ENCODE data around the gene ADGRB3.
A peak's percentile ranks its signal among the peaks of the same experiment; 100 is the strongest.
"Not testable (repeated sequence)": the region's sequence is repeated elsewhere in the genome, so short reads cannot be mapped to it uniquely, and the experiment has no call there.

ADGRB3 gene

DNA sequence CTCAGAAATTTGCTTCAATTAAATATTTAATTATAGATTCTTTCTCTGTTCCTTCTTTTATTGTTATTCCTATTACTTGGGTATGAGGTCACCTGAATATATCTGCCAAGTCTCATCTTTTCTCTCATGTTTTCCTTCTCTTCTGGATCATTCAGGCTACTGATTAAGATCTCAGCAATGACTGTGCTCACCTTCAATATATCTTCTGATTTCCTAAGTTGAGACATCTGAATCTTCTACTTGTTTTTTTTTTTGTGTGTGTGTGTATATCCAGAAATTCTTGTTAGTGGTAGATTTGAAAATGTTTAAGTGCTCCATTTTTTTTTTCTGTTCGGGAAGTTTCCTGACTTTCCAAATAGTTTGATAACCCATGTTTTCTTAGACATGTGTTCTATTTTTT, 108.0 kb downstream of the ADGRB3 start:
- DNase-seq: no peak

DNA sequence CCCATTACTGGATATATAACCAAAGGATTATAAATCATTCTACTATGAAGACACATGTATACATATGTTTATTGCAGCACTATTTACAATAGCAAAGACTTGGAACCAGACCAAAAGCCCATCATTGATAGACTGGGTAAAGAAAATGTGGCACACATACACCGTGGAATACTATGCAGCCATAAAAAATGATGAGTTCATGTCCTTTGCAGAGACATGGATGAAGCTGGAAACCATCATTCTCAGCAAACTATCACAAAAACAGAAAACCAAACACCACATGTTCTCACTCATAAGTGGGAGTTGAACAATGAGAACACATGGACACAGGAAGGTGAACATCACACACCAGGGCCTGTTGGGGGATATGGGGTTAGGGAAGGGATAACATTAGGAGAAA, 109.3 kb downstream of the ADGRB3 start:
- DNase-seq: not testable (repeated sequence)

- no peak for DNase-seq
These were observed 111.3 kb downstream of the ADGRB3 start for GRCh38 chr6:68746376-68746775.

DNA sequence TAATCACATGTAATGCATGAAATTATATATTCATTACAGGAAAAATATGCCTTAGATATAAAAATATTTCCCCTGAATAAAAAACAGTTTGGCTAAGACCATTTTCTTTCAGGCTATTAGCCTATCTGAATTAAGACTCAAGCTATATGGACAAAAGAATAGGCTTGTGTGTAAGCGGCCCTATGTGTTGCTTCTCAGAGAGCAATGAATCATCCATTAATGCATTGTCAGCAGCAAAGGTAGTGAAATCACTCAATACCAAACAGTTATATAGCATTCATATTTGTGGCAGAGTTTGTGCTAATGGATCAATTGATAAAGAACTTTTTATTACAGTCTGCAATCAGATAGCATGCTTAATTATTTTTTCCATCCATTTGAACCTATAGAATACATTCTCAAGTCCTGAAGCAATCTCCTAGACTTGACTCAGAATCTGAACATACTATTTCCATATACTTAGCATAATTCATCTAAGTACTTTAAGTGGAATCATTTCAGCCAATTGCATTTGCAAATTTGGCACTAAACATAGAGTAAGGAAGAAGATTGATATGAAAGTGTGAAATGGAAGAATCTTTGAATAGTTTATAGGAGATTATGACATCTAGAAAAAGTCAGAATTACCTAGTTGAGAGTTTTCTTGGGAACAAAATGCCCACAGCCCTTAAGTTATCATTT, 112.2 kb downstream of the ADGRB3 start:
- no peak for DNase-seq

GRCh38 chr6:68747832-68748231, 112.8 kb downstream of the ADGRB3 start:
- DNase-seq: not testable (repeated sequence)

DNA sequence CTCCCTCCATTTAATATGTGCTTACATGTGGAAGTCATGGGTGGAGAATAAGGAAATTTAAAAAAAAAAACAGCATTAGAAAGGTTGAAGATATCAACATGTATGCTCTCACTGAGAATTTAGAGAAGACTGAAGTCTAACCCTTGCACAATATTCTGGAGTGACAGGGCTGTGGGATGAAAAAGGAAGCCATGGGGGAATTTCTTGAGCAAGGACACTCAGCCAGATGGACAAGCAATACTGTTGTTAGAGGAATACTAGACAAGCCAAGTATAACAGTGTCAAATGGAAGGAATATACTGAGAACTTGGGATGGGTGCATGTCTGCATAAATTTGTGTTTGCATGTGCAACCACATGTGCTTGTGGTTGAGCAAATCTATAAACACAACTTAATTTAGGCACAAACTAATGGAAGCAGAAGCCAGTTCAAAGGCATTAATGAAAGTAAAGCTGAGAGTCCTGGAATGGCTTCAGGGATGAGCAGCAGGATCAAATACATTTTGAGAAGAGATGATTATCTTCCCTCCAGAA, 119.7 kb downstream of the ADGRB3 start:
- no peak for DNase-seq

- no peak for DNase-seq
These were observed 121.6 kb downstream of the ADGRB3 start for GRCh38 chr6:68756454-68757375.

DNA sequence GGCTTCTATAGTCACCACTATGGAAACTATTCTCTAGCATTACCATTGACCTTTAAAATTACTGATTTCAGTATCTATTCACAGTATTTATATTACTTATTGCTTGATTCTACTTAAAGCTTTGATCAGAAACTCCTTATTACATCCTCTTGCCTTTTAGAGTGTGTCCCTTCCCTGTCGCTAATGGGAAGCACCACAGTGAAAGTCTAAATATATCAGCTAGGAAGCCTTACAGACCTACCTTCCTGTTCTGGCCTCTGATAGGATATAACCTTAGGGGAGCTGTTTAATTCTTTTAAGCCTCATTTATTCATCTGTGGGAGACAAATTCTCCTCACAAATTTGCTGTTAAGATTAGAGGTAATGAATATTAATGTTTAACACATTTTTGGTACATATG, 122.7 kb downstream of the ADGRB3 start:
- no peak for DNase-seq

- no peak for DNase-seq
These were observed 123.5 kb downstream of the ADGRB3 start for GRCh38 chr6:68758559-68758958.

DNA sequence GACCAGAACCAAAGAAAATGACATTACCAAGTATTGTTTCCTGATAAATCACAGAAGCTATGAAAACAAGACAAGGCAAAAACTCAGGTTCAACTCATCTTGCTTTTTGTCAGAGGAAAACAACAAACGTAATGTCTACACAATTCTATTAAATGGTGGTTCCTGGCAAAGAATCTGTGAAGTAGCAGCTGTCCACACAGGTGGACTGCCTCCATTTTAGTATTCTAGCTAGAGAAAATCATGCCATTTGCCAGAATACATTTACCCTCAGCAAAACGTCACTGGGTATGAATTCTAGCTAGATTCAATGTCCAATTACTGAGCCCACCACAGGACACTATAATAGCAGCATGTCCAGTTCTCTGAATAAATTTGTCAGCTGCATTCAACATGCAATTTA, 125.4 kb downstream of the ADGRB3 start:
- DNase-seq: no peak

- no peak for DNase-seq
These were observed 126.0 kb downstream of the ADGRB3 start for GRCh38 chr6:68760941-68761676.

GRCh38 chr6:68761985-68762384, 126.9 kb downstream of the ADGRB3 start:
- DNase-seq: no peak

GRCh38 chr6:68771426-68771825, 136.3 kb downstream of the ADGRB3 start:
- DNase-seq: no peak

DNA sequence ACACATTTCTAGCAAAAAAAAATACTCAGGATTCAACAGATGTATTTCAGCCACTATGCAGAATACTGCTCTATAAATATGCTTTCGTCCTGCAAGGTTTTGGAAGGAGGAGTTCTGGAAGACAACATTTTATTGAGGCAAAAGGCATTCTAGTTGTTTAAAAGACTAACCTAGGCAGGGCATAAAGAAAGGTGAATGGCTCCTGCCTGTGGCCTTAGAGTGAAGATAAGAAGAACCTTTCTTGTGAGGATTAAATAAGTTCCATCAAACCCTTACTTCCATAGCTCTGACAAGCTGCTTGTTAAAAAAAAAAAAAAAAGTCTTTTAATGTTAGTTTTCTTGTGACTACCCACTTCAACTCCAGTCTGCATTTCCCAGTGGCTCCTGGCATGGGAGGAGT, 139.8 kb downstream of the ADGRB3 start:
- no peak for DNase-seq

DNA sequence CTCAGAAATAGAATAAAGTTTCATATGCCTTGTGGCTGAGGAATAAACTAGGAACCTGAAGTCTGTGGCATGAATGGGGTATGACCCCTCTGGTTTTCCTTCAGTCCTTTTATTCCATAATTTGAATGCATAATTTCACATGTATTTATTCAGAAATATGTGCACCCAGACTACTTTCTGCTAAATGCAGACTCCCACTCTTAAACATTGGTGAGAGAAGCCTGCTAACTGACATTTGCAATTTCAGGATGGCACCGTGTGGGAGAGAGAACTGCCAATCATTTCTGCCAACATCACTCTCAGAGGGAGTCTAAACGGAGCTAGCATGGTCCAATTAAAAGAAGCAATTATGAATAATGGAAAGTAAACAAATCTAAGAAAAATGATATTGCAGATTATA, 141.3 kb downstream of the ADGRB3 start:
- peak; percentile 22 for DNase-seq

GRCh38 chr6:68777956-68778355, 142.9 kb downstream of the ADGRB3 start:
- peak; percentile 62 for DNase-seq

DNA sequence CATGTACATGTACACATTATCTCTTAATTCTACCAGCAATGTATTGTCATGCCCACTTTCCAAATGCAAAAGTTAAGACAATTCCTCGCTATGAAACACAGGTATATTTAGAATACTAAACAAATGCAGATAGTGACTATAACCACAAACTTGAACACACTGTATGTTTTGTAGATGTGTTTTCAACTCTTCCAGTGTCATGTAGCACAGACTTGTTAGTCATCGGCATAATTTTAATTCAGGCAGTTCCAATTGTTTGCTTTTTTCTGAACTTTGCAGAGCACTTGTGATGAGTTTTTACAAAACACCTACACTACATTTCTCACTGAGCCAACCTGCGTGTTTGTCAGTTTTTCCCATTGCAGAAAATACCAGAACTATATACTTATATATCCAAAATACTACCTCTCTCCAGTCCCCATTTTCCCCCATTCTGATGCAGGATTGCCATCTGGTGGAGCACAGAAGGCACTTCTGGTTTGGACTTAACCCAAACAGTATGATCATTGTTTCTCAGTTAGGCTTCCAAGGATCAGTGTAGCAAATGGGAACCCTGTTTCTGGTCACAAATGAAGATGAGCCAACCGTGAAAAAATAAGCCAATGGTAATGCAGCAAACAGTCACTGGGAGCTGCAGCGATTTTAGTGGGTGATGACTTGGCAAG, 143.4 kb downstream of the ADGRB3 start:
- no peak for DNase-seq

GRCh38 chr6:68779366-68779765, 144.3 kb downstream of the ADGRB3 start:
- DNase-seq: no peak

DNA sequence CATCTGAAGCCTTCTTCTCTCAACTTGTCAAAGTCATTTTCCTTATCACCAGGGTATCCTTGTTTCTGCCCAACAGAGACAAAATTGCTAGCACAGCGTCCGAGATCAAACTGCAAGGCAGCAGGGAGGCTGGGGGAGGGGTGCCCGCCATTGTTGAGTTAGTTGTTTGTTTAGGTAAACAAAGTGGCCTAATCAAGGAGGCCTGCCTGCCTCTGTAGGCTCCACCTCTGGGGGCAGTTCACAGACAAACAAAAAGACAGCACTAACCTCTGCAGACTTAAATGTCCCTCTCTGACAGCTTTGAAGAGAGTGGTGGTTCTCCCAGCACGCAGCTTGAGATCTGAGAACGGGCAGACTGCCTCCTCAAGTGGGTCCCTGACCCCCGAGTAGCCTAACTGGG, 155.0 kb downstream of the ADGRB3 start:
- DNase-seq: not testable (repeated sequence)

DNA sequence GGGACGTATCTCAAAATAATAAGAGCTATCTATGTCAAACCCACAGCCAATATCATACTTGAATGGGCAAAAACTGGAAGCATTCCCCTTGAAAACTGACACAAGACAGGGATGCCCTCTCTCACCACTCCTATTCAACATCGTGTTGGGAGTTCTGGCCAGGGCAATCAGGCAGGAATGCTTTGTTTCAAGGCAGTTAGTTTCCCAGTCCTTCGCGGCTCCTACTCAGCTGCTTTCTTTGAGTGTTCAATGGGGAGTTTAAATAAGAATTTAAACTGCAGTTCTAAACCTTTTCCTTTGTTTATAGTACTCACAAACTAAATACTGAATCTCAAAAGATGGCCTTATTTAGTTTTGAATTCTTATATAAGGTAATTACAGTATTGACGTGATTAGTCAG, 179.9 kb downstream of the ADGRB3 start:
- DNase-seq: not testable (repeated sequence)

DNA sequence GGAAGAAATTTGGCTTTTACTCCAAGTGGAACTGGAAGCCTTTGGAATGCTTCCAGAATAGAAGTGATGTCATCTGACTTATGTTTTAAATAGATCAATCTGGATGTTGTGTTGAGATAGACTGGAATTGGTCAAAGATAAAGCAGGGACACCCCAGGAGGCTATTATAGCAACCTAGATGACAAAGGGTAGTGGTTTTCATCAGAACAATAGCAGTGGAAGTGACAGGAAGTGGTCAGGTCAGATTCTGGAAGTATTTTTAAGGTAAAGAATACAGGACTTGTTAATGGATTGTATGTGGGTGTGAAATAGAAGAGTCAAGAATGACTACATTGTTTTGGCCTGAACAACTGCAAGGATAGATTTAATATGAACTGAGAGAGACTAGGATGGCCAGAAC, 191.4 kb downstream of the ADGRB3 start:
- no peak for DNase-seq

DNA sequence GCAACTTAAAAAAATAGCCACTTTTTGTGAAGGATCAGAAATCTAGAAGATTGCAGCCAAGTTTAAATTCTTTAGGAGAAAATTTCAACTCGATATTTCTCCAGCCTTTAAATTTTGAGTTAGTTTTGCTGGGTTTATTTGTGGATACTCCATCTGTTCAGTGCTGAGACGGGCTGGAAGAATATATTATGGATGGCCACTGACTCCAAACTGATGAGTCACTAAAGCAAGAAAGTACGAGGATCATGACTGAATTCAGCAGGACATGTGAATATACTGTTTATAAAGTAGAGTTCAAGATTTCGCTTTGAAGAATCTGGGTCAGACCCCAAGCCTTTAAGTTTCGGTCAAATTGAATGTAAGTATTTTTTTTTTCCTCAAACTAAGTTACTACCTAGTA, 199.5 kb downstream of the ADGRB3 start:
- no peak for DNase-seq

- no peak for DNase-seq
These were observed 203.5 kb downstream of the ADGRB3 start for GRCh38 chr6:68838571-68838970.
